Stimulated activated CD8-positive, alpha-beta memory T cell treated with anti-CD3 and anti-CD28 coated beads, Interleukin-15, amount 100 ng/mL, for 4 hours (primary cell): ENCODE results near the gene CUX1.
"Not testable (repeated sequence)": the region's sequence is repeated elsewhere in the genome, so short reads cannot be mapped to it uniquely, and the experiment has no call there.

ENCODE experiments used
- DNase-seq, 2 donors: peaks; one replicate each; pipeline ENCODE4 v3.0.0-alpha.2; 2020; ENCODE audit warnings: low read depth in 2 of 2

CUX1 gene

DNA sequence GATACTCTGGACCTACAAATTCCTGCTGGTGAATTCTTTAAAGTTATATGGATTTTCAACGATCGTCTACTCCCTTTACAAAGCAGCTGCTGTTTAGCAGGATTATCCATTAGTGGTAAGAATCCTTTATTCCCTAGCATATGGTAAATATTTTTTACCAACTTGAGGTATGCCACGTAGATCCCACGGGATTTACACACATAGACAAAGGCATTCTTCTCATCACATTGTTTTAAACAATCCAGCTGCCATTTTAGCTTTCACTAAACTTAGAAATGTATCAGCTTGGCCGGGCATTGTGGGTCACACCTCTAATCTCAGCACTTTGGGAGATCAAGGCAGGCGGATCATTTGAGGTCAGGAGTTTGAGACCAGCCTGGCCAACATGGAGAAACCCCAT lies 321.2 kb downstream of the CUX1 start:
- no peak for DNase-seq

DNA sequence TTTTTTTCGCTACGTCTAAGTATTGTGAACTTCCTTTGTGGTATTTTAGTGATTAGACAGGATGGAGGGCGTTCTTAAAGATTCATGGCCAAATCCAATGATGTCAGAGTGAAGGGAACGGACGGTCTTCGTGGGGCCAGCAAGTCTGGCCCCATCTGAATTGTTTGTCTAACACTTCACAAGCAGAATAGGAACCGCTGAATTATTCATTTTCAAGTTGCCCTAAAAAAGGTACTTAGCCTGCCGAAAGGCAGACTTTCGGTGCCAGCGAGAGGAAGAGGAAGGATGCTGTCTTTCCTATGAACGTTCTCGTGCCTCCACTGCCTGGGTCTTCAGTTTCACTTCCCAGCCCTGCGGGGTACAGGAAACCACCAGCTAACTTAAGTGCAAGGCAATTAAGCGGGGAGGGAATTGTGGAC lies 323.5 kb downstream of the CUX1 start:
- no peak for DNase-seq

DNA sequence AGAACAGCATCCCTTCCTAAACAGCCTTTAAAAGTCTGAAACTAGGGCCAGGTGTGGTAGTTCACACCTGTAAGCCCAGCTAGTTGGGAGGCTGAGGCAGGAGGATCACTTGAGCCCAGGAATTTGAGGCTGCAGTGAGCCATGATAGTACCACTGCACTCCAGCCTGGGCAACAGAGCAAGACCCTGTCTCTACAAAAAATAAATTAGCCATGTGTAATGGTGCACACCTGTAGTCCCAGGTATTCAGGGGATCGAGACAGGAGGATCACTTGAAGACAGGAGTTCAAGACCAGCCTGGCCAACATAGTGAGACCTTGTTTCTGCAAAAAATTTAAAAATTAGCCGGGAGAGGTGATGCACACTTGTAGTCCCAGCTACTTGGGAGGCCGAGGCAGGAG lies 325.0 kb downstream of the CUX1 start:
- DNase-seq, result not testable (repeated sequence)

GRCh38 chr7:102146122-102146521 lies 328.7 kb downstream of the CUX1 start:
- DNase-seq, result no peak

GRCh38 chr7:102147008-102147407 lies 329.6 kb downstream of the CUX1 start:
- DNase-seq, result no peak

DNA sequence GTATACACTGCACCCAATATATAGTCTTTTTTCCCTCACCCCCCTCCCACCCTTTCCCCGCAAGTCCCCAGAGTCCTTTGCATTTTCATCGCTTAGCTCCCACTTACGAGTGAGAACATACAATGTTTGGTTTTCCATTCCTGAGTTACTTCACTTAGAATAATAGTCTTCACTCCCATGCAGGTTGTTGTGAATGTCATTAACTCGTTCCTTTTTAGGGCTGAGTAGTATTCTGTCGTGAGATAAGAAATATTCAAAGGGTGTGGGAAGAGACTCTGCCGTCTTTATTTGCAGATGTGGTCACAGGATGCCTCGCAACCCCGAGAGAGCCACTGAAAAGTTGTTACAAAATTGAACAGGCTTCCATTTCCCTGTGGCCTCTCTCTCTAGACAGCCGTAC lies 331.4 kb downstream of the CUX1 start:
- no peak for DNase-seq

DNA sequence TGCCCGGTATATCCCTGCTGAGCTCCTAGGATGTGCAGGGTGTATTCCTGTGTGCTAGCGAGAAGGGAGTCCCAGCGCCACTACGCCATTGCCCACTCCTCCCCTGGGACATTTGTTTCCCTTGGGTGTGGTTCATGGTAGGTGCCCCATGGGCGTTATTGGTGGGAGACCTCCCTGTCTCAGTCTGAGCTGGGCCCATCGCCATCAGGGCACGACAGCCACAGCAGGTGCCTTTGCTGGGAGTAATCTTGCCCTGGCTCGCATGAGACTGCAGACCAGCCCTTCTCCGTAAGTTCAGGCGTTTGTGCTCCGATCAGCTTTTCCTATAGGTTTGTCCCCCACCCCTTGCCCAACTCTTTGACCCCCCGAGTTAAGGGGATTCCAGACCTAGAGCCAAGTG lies 332.0 kb downstream of the CUX1 start:
- DNase-seq, result no peak

DNA sequence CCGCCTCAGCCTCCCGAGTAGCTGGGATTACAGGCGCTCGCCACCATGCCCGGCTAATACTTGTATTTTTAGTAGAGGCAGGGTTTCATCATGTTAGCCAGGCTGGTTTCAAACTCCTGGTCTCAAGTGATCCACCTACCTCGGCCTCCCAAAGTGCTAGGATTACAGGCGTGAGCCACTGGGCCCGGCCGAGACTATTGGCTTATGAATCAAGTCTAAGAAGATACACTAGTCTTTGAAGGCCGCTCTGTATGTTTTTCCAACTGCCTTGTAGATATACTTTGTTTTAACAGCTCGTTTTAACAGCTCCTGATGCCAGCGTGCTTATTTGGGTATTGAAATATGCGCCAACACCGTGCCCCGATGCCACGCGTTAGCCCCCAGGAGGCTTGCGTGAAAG lies 332.8 kb downstream of the CUX1 start:
- no peak for DNase-seq

DNA sequence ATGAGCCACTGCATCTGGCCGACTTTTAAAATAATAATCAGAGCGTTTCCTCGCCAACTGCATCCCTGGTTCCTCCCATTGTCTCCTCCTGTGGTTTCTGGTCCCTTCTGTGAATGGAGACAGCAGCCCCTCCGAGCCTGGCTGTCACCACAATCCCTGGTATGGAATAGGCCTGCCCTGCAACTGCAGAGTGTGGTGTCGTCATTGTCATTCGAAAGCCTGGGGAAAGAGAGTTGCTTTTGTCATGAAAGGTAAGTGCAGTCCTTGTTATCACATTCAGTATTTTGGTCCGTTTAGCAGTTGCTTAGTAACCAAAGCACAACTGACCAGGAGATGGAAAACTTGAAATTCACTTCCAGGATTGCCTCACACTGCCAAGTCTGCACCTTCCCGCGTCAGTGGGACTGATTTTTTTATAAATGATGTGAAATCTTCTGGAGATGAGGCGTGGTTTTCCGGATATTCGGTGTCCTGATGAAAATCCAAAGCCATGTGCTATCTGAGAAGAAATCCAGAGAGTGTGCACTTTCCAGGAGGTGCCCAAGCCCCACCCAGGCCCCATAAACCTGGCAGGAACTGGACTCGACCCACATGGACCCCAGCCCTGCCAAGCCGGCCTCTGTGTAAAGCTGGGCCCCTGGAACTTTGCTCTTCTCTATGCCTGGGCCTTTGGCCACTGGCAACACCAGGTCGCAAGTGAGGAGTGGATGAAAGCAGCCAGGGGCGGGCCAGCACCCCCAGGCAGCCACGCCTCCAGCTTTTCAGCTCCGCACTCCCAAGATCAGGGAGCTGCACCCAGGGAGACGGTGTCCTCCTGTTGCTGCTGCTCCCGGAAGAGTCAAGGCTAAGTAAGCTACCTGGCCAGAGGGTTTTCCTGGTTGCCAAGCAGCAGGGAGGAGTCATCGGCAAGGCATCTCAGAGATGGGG lies 335.5 kb downstream of the CUX1 start:
- no peak for DNase-seq

DNA sequence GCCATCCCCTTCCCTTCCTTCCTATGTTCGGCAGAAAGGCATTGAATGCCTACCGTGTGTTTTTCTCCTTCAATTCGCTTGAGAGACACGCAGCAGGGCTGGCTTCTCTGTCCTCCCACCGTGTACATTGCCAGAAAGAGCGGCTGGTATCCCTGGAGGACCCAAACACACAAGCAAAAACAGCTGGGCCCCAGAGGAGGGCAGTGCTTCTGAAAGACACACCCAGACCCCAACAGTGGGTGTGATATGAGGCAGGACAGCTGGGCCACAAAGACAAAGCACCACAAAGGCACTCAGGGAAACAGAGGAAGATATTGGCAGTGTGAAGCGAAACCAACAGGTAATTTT lies 336.1 kb downstream of the CUX1 start:
- no peak for DNase-seq

DNA sequence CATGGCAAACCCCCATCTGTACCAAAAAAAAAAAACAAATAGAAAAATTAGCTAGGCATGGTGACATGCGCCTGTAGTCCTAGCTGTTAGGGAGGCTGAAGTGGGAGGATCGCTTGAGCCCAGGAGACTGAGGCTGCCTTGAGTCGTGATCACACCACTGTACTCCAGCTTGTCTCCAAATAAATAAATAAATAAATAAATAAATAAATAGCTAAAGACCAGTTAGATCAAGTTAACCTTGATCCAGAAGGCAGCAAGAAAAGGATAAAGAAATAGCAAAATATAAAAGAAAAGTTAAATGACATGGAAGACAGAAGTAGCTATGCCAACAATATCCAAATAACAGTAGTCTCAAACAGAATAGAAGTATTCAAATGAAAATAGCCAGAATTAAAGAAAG lies 337.0 kb downstream of the CUX1 start:
- DNase-seq, result no peak

DNA sequence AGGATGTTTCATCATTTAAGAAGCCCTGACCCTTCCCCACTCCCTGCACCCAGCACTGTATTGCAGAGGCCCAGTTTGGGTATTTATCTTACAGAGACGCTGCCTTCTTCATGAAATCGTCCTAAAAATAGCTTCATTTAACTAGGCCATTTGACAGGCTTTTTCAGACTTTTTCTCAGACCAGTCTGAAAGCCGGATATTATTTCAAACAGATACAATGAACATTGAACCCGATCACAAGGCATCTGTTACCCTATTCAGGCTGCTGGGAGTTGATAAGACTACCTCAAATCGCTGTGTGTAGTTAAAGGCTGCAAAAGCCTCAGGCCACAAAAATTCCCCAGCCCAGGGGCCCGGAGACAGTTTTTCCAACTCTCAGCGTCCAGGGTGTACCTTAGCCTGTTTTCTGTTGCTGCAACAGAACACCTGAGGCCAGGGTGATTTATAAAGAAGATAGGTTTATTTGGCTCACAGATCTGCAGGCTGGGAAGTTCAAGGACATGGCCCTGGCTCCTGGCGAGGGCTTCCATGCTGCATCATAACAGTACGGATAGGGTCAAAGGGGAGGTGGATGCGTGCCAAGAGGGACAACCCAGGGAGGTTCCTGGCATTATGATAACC lies 338.5 kb downstream of the CUX1 start:
- no peak for DNase-seq

DNA sequence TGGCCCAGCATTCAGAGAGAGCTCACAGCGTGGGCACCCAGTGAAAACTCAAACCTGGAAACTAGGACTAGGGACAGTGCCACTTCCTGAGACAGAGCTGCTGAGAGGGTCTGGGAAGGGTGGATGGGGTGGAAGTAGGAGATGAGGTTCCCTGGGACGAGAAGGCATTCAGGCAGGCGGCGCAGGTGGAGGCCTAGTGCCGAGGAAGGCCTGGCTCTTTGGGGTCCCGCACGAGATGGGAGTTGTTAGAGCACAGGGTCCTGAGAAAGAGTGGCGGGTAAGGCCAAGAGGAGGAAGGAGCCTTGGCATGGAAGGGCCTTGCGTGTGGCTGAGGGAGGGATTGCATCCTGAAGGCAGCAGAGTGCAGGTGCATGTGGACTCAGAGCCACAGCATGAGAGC lies 339.4 kb downstream of the CUX1 start:
- no peak for DNase-seq

DNA sequence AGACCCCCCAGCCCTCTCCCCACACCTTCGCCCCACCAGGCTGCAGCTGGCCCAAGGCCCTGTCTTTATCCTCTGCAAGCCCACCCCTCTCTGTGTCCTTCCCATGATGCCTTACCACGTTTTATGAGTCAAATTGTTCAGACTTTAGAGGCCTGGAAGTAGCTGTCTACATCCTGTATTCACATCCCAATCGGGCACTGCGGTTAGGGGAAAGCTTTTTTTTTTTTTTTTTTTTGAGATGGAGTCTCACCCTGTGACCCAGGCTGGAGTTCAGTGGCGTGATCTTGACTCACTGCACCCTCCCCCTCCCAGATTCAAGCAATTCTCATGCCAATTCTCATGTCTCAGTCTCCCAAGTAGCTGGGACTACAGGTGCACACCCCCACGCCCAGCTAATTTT lies 347.7 kb downstream of the CUX1 start:
- DNase-seq, result no peak

DNA sequence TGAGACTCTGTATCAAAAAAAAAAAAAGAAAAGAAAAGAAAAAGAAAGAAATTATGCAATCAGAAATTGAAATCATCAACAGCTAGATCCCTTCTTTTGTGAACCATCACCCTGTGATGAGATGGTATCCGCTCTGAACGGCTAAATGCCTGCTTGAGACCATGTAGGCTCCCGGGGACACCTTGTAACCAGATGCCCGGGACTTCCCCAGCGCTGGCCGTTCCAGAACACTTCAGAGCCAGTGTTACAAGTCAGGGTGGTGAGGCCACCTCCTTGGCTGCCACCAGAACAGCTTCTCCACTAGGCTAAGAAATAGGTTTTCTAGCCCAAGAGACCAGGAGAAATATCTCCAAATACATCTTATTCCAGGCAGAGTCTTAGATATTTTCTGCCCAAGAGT lies 349.8 kb downstream of the CUX1 start:
- DNase-seq, result no peak

GRCh38 chr7:102169651-102170392 lies 352.4 kb downstream of the CUX1 start:
- DNase-seq, result no peak

DNA sequence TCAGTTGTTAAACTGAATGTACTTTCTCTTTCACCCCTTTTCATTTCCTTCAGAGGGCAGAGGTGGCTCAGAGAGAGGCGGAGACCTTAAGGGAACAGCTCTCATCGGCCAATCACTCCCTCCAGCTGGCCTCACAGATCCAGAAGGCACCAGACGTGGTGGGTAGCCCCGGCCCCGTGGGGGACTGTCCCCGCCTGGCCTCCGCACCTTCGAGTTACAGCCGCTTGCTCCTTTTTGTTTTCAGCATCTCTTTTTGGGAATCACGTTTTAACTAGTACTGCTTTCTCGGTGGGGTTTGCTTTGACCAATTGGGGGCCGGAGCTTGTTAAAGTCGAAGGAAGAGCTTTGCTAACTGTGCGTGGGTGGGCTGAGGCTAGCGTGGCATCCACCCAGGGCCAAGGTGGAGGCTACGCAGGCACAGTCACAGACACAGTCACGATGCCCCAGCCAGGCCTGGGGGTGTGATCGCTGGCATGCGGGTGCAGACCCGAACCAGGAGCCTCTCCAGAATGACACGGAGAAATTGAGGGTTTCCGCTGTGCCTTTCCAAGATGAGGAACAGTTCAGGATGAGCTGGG lies 353.1 kb downstream of the CUX1 start:
- DNase-seq, result no peak

- no peak for DNase-seq
Observed at GRCh38 chr7:102173669-102174068, 356.2 kb downstream of the CUX1 start.

GRCh38 chr7:102175423-102176170 lies 358.2 kb downstream of the CUX1 start:
- DNase-seq, result no peak

DNA sequence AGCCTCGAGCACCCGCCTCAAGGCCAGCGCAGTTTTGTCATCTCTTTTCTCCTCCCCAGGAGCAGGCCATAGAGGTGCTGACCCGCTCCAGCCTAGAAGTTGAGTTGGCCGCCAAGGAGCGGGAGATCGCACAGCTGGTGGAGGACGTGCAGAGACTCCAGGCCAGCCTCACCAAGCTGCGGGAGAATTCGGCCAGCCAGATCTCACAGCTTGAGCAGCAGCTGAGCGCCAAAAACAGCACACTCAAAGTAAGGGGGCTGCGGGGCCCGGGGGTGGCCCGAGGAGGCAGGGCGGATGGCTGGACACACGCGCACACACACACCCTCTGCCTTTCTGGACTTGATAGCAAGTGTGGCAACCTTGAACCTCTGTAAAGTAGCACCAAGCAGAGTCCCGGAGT lies 361.0 kb downstream of the CUX1 start:
- no peak for DNase-seq

GRCh38 chr7:102180727-102181126 lies 363.3 kb downstream of the CUX1 start:
- DNase-seq, result no peak

GRCh38 chr7:102181517-102181916 lies 364.1 kb downstream of the CUX1 start:
- no peak for DNase-seq
